Stimulated activated naive CD4-positive, alpha-beta T cell (primary cell): ENCODE data around the gene FAM181B.
A peak's percentile ranks its signal among the peaks of the same experiment; 100 is the strongest.

Source experiments
- DNase-seq, 6 experiments: peaks; one replicate each; lab custom pipeline; 2025; lab: John Stamatoyannopoulos, UW

The FAM181B gene, protein sequence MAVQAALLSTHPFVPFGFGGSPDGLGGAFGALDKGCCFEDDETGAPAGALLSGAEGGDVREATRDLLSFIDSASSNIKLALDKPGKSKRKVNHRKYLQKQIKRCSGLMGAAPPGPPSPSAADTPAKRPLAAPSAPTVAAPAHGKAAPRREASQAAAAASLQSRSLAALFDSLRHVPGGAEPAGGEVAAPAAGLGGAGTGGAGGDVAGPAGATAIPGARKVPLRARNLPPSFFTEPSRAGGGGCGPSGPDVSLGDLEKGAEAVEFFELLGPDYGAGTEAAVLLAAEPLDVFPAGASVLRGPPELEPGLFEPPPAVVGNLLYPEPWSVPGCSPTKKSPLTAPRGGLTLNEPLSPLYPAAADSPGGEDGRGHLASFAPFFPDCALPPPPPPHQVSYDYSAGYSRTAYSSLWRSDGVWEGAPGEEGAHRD

DNA sequence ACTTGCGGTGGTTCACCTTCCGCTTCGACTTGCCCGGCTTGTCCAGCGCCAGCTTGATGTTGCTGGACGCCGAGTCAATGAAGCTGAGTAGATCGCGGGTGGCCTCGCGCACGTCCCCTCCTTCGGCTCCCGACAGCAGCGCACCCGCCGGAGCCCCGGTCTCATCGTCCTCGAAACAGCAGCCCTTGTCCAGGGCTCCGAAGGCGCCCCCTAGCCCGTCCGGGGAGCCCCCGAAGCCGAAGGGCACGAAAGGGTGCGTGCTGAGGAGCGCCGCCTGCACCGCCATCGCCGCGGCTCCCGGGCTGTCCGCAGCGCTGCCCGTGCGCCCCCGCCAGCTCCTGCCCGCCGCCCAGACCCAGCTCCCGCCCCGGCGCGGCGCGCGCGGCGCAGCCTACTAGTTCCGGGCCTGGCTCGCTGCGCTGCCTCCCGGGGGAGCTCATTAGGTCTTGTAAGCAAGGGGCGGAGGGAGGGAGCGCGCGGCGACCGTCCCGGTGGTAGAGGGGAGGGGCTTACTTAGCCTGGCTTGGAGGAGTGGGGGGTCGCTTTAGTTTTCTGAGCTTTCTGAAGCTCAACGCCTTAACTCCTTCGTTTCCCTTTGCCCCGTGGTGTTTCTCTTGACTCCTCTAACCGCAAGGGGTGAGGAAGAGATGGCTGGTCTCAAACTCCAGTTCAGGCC, at the start of gene FAM181B:
FAM181B (minus strand) TSS at position 421 of the 676 bp plus-strand sequence; CDS start at position 286, 135 bp downstream.
- peak in 5 of 6 experiments; percentile 19 to 55 (median 30) for DNase-seq

DNA sequence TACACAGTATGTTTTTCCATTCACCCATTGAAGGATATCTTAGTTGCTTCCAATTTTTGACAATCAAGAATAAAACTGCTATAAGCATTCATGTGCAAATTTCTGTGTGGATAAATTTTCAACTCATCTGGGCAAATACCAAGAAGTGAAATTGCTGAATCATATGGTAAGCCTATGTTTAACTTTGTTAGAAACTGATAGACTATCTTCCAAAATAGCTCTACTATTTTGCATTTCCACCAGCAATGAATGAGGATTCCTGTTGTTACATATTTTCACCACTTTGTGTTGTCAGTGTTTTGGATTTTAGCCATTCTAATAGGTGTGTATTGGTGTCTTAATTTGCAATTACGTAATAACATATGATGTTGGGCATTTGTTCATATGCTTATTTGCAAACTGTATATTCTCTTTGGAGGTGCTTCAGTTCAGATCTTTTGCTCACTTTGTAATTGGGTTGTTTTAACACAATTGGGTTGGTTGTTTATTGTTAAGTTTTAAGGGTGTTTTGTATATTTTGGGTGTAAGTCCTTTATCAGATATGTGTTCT, 49.2 kb upstream of the FAM181B start:
- DNase-seq, result no peak

DNA sequence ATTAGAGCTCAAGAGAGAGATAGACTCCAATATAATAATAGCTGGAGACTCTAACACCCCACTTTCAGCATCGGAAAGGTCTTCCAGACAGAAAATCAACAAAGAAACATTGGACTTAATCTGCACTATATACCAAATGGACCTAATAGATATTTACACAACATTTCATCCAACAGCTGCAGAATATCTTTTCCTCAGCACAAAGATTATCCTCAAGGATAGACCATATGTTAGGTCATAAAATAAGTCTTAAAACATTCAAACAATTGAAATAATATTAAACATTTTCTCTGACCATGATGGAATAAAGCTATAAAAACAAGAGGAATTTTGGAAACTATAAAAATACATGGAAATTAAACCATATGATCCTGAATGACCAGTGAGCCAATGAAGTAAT, 45.1 kb upstream of the FAM181B start:
- DNase-seq, result no peak

DNA sequence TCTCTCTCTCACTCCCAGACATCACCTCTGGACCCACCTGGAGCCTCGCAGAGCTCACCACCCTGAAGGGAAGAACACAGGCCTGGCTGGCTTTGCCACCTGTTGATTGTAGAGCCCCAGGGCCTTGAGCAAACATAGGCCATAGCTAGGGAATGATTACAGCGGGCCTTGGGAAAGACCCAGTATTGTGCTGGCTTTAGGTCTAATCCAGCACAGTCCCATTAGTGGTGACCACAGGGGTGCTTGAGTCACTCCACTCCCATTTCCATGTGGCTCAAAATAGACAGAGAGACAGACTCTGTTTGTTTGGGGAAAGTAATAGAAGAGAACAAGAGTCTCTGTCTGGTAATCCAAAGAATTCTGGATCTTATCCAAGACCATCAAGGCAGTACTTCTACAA, 42.7 kb upstream of the FAM181B start:
- DNase-seq, result no peak

DNA sequence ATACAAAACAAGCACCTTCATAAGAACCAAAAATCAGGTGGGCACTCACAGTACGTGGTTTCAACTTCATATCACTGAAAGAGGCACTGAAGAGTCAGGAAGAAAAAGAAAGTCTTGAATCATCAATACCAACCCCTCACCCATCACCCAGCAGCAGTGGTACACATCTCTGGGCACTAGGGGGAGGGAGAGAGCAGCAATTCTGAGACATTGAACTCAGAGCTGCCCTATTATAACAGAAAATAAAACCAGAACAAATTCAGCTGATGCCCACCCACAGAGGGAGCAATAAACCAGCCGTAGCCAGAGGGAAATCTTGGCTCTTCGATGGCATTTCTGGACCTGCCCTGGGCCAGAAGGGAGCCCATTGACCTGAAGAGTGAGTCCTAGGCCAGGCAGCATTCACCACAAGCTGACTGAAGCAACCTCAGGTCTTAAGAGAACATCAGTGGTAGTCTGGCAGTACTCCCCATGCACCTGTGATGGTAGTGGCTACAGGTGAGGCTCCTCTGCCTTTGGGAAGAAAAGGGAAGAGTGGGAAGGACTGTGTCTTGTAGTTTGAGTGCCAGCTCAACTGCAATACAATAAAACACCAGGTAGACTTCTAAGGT, 42.2 kb upstream of the FAM181B start:
- DNase-seq, result peak in 3 of 6 experiments; percentile 4 to 15 (median 6)

DNA sequence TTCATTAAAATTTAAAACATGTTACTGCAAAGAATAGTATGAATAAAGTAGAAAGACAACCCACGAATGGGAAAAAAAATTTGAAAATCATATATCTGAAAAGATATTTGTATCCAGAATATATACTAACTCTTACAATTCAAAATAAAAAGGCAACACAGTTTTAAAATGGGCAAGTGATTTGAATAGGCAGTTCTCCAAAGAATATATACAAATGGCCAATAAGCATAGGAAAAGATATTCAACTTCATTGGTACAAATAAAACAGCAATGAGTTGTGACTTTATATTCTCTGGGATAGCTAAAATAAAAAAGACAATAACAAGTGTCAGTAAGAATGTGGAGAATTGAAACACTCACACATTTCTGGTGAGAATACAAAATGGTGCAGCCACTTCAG, 41.6 kb upstream of the FAM181B start:
- DNase-seq, result no peak

DNA sequence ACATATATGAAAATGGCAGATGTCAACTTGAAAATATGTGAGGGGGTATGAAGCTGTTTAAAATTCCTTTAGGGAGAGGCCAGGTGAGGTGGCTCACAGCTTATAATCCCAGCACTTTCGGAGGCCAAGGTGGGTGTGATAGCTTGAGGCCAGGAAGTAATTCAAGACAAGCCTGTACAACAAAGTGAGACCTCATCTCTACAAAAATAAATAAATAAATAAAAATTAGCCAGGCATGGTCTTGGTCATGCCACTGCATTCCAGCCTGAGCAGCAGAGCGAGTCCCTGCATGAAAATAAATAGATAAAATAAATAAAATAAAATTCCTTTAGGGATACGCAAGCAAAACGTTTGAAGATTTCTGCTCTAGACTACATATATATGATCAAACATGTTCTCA, 38.1 kb upstream of the FAM181B start:
- DNase-seq, result no peak

DNA sequence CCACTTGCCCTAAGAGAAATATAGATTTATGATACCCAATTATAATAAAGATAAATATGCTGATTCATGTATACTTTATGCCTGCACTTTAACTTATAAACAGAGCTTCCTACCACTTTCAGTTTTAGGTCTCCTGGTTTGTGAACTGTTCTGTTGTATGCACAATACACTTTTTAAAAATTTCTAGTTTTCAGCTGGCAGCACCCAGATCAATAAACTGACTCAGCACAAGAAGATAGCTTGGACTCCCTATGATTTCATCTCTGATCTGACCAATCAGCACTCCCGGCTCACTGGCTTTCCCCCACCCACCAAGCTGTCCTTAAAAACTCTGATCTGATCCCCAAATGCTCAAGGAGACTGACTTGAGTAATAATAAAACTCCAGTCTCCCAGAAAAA, 33.5 kb upstream of the FAM181B start:
- DNase-seq, result no peak

DNA sequence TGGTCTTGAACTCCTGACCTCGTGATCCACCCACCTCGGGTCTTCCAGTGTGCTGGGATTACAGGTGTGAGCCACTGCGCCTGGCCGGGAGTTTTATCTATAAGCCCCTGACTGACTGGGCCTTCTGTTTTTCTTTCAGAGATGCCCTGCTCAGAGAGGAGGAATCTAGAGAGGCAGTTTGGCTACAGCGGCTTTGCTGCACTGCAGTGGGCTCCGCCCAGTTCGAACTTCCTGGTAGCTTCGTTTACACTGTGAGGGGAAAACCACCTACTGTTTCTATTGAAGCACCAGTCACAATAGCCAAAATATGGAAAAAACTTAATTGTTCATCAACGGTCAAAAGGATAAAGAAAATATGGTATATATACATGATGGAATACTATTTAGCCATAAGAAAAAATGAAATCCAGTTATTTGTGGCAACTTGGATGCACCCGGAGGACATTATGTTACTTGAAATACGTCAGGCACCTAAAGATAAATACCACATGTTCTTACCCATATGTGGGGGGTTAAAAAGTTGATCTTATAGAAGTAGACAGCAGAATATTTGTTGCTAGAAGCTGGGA, 31.9 kb upstream of the FAM181B start:
- DNase-seq, result peak in 3 of 6 experiments; percentile 6 to 15 (median 7)

DNA sequence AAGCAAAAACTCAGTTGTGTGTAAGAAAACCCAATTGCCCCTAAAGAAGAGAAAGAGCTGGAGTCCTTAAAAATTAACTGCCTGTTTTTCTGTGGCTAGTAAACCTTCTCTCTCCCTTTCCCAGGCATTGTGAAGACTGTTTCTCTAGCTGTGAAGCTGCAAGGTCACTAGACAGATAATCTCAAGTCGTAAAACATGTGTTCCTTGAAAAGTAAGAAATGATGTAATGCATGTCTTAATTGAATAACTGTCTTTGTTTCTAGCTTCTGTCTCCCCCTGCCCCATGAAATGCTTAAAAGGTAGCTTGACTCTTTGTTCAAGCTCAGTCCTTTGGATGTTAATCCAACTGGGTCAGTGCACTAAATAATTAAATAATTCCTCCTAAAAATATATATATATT, 29.5 kb upstream of the FAM181B start:
- DNase-seq, result no peak

DNA sequence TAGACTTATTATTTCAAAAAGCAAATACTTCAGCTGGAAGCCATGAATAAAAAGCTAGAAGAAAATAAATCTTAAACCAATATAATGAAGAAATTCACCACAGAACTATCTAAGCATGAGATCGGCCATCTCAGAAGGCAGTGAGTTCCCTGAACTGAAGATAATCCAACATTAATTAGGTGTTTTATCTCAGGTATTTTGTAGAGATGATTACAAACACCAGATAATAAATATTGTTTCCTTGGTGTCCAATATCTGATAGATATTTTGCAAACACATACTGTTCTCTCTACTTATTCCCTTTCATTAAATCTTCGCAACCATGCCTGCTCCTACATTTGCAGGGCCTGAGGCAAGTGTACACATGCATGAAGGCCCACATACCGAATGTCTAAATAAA, 26.0 kb upstream of the FAM181B start:
- DNase-seq, result no peak

DNA sequence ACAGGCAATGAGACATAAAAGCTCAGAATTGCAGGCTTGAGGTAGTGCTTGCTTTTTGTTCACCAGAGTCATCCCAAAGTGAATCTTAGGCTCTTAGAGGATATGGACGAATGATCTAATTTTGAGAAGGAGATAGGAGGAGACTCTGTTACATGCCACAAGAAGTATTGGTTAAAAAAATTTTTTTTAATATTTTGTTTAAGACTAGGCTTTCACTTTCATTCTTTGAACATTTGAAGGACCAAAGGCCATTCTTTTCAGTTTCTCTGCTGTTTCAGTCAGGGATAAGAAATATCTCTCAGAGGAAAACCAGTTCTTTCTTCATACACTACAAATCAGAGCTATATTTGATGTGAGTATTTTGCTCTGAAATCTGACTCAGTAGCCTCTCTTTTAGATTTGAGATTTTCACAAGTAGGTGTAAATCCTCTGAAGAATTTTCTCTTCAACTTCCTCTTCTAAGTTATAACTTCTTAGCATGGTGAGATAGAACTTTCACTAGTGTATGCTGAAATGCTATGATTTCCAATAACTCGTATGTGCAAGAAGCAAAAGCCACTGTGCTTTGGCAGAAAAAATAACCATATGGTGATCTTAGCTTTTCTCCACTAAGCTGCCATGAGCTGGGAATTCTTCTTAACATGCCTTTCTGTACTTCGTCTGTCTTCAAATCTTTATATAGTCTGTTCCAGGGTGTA, 24.1 kb upstream of the FAM181B start:
- DNase-seq, result no peak

DNA sequence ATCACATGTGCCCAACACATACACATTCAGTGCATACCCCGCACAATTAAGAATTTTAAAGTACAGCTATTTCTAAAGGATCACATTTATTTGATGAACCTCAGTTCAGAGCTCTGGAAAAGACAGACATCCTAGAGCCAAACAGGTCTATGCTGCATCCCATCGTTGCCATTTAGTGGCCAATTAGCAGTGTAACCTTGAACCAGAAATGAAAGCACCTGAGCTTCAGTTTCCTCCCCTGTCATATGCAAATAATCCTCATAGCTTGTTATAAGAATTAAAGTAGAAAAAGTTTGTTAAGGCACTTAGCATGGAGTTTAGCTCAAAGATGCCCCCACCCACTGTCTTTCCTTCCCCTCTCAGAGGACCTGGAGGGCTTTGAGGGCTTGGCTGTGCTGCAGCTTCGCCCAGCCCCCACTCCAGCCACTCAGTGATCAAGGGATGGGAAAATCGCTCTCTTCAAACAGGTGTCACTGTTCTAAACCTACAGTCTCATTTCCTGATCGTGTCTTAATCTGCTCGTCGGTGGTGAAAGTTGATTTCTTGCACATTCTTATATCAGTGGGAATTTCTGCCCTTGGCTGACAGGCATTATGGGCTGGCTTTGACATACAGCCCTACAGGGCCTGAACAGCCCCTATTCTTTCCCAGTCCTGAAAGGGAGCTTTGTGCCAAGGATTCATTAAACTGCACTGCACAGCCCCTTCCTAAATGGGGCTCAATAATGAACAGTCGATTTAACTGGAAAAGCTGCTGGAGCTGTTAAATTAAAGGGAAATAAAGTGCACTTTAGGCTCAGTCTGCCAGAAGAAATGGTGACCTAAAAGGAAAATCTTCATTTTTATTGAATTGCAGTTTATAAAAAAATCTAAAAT, 23.3 kb upstream of the FAM181B start:
- peak in 1 of 6 experiments; percentile 32 for DNase-seq

DNA sequence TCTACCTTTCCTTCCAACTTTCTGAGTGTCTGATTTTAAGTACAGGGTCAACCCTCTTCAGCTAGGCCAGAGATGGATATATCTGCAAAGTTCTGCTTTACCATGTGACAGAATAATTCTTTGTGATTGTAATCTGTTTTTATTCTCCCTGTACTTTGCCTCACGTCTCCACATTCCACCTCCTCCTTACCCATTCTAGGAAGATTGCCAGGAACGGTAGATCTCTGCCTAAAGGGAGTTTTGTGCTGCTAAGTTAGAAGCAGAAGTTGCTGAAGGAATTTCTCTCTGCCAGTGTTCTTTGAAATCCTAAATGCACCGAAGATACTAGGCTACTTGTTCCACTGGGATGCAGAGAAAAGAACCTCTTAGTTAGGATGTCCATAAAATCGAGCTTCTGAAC, 20.7 kb upstream of the FAM181B start:
- no peak for DNase-seq

DNA sequence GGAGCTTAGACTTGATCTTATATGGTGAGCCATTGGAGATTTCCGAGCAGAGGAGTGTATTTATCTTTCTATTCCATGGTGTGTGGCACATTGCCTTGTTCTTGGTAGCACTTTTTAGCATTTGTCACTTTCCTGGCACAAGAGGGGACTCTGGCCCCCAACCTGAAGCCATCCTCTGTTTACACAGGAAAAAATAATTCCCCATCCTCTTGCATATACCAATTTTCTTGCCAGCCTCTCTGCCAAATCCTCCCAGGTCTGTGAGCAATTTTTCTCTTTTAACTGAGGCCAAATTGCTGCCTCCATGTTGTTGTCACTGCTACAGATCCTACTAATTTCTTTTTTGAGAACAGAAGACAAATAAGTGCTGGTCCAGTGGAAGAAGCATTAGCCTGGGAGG, 20.3 kb upstream of the FAM181B start:
- no peak for DNase-seq

DNA sequence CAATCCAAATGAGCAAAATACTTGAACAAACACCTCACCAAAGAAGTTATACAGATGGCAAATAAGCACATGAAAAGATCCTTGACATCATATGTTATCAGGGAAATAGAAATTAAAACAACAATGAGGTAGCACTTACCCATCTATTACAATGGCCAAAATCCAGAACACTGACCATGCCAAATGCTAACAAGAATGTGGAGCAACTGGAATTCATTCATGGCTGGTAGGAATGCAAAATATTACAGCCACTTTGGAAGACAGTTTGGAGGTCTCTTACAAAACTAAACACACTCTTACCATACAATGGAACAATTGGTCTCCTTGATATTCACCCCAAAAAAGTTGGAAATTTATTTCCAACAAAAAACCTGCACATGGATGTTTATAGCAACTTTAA, 19.1 kb upstream of the FAM181B start:
- DNase-seq, result no peak

DNA sequence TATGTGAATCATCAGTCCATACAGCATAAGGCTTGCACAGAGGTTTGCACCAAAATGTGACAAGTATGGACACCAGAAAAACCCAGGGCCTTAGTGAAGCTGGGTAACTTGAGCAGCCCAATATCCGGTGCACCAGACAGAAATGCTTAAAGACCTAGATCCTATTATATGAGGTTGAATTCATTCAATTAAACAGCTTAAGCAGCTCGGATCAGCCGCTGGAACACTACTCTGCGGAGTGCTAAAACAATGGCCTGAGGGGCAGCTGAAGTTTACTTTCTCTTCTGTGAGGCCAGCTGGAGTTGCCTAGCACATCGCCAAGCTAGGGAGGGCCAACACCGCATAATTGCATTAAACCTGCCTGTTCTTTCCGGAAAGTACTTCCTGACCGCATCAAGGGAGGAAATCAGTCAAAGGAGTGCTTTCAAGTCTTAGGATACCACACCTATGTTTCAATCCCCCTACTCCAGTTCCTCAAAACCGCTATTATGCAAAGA, 17.0 kb upstream of the FAM181B start:
- DNase-seq, result peak in 4 of 6 experiments; percentile 9 to 65 (median 62)

DNA sequence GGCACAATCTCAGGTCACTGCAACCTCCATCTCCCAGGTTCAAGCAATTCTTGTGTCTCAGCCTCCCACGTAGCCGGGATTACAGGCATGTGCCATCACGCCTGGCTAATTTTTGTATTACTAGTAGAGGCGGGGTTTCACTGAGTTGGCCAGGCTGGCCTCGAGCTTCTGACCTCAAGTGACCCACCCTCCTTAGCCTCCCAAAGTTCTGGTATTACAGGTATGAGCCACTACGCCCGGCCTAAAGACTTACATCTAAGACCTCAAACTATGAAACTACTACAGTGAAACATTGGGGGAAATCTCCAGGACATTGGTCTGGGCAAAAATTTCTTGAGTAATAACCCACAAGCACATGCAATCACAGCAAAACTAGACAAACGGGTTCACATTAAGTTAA, 13.8 kb upstream of the FAM181B start:
- no peak for DNase-seq

DNA sequence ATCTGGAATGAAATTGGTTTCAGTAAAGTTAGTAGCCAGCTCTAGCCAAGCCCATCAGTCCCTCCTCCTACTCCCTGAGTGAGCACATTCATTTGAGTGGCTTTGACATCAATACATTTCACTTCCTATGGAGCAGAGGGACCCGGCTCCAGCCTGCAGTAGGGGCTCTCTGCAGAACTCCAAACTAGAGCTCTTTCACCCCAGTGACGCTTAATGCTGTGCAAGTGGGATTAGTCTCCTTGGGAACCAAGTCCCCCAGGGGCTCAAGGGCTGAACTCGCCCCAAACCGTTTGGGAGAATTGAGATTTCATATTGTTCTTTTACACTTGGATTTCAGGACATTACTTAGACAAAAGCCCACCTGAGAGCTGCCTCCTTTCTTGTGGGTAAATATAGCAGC, 4.4 kb upstream of the FAM181B start:
- no peak for DNase-seq

DNA sequence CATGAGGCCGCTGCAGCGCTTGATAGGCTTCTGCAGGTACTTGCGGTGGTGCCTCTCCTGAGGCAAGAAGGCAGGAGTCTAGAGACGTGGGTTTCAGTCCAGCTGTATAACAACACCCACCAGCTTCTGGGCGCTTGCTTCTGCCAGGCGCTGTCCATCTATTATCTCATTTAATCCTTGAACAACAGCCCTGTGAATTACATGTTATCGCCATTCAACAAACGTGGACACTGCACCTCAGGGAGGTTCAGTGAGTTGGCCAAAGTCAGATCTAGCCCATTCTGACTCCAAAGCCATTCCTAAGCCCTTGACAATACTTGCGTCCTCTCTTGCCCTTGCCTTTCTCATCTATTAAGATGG, 436 bp upstream of the FAM181B start:
- DNase-seq, result no peak
